Upper lobe of left lung (tissue), 4 donors: Measurements from ENCODE around the gene ZBTB40.

Source experiments
- EP300 ChIP-seq, 4 donors: sonication (generic); formaldehyde crosslinking; IDR thresholded peaks; one replicate each; pipeline ENCODE4 v1.5.1; 2017; ENCODE audit warnings: antibody characterized with exemption in 4 of 4, control low read depth in 2 of 4
- POLR2AphosphoS5 ChIP-seq, 2 donors: sonication (generic); formaldehyde crosslinking; IDR thresholded peaks; one replicate each; pipeline ENCODE4 v1.5.1; 2017; ENCODE audit warnings: antibody characterized with exemption in 2 of 2
- TF ChIP-seq, protein P1 (sequence below), 6 experiments: fragments of 450-650 bp in 4 of 6; fragments of 200-600 bp in 2 of 6; sonication (generic) in 2 of 6; IDR thresholded peaks; one replicate each; pipeline ENCODE4 v1.5.1; 2016 to 2019; ENCODE audit warnings: antibody characterized with exemption in 6 of 6

DNA sequence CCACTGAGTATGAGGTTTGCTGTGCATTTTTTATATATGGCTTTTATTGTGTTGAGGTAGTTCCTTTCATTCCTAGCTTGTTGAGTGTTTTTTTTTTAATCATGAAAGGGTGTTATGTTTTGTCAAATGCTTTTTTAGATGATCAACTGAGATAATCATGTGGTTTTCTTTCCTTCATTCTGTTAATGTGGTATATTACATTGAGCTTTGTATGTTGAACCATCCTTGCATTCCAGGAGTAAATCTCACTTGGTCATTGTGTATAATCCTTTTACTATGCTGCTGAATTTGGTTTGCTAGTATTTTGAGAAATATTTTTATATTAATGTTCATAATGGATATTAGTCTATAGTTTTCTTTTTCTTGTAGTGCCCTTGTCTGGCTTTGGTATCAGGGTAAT lies 11.1 kb upstream of the ZBTB40 start:
- TF ChIP-seq, protein P1, sequence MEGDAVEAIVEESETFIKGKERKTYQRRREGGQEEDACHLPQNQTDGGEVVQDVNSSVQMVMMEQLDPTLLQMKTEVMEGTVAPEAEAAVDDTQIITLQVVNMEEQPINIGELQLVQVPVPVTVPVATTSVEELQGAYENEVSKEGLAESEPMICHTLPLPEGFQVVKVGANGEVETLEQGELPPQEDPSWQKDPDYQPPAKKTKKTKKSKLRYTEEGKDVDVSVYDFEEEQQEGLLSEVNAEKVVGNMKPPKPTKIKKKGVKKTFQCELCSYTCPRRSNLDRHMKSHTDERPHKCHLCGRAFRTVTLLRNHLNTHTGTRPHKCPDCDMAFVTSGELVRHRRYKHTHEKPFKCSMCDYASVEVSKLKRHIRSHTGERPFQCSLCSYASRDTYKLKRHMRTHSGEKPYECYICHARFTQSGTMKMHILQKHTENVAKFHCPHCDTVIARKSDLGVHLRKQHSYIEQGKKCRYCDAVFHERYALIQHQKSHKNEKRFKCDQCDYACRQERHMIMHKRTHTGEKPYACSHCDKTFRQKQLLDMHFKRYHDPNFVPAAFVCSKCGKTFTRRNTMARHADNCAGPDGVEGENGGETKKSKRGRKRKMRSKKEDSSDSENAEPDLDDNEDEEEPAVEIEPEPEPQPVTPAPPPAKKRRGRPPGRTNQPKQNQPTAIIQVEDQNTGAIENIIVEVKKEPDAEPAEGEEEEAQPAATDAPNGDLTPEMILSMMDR (IDR thresholded peaks at IDR 0.05) = no peak
- TF ChIP-seq EP300 (IDR thresholded peaks at IDR 0.05) = no peak
- no peak for TF ChIP-seq POLR2AphosphoS5 (IDR thresholded peaks at IDR 0.05)
